Lung microvascular endothelial cell (primary cell): Measurements from ENCODE around the gene FAM163B. TPM values are rescaled to one million over a fixed set of nuclear protein-coding genes. Genes with fewer than 3 reads are reported as not detected.

ENCODE experiments used
- DNase-seq, 2 donors: peaks; one replicate each; pipeline versions ENCODE4 v3.0.0 to v3.0.0-alpha.2; 2010; ENCODE audit warnings: low read depth in 2 of 2
- total RNA-seq: library from RNA; depleted of rRNA; stranded (reverse); fragments of >200 nt; gene quantifications from 2 replicates; pipeline ENCODE4 v1.2.1, GENCODE V29; 2014

FAM163B gene
- total RNA-seq, 1 donor from 2014 or later: not detected

DNA sequence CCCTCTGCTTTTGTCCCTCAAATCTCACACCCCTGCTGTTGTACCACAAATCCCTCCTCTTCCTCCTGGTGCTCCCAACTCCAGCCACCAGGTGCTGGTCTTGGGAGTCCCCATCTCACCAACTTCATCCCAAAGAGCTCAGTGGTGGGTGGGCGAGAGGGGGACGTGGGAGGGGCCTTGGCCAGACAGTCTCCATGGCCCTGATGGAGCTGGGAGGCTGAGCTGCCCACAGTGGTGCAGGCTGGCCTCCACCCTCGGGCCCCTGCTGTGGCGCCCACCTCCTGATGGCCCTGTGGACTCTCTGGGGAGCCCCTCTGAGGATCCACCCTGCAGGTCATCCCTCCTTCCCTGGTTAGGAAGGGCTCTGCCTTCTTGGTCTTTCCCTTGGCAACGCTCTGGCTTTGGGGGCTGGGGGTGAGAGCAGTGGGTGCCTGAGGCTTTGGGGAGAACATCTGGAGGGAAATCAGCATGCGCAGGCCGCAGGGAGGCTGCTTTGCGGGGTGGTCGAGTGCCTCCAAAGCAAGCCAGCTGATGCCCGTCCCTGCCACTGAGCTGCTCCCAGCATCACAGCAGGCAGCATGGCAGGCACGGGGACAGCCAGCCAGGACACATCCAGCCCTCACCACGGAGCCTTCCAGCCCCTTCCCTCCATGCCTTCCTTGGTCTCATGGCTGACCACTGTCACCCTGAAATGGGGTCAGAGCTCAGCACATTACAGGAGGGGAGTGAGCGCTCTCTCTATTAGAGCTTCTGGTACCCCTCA, 7.6 kb upstream of the FAM163B start:
- DNase-seq: no peak

DNA sequence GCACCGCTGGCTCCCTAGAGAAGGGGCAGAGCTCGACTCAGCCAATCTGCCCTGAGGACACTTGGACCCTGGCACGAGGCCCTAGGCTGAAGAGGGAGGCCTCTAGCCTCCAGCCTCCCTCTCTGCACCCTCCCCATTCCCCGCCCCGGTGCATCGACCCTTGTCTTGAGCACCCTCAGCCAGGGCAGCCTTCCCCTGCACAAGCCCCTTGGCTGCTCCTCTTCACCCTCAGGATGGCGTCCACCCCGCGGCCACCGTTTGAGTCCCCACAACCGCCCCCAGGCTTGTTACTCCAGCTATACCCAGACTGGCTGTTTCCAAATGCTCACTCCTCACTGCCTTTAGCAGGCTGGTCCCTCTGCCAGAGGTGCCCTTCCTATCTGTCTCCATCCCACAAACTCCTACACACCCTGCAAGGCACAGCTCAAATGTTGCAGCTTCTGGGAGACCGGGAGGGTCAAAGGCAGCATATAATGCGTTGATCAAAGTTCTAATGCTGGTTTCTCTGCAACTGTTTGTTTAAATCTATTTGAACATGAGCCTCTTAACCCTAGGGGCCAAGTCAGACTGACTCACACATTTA, 6.5 kb upstream of the FAM163B start:
- no peak for DNase-seq

DNA sequence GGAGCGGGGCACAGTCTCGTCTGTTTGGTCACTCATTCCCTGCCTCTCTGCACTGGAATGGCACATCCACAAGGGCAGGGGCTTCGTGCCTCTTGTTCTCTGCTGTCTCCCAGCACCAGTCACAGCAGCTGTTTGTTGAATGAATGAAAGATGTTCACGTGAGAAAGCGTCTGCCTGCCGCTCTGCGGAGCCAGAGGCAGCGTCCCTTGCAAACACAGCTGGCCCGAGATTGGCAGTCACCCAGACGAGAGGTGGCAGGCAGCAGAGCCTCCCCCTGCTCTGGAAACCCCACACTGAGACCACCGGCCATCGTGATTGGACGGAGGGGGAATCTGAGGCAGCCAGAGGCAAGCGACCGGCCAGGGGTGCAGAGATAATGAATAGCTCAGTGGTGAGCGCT, 6.0 kb upstream of the FAM163B start:
- no peak for DNase-seq

DNA sequence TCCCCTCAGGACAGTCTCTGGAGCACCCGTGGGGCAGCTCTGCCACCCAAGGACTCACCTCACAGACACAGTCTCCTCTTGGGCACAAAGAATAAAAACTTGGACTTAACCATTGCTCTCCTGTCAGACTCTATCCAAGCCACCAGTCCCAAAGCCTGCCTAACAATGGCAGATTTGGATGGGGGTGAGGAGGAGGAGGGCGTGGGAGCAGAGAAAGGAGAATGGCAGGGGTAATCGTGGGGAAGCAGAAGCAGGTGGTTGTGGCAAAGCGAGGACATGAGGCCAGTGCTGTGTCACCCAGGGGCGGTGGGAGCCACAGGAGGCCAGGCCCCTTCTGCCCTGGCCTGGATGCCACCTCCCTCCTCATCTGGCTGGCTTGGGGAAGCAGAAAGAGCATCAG, 5.5 kb upstream of the FAM163B start:
- no peak for DNase-seq

DNA sequence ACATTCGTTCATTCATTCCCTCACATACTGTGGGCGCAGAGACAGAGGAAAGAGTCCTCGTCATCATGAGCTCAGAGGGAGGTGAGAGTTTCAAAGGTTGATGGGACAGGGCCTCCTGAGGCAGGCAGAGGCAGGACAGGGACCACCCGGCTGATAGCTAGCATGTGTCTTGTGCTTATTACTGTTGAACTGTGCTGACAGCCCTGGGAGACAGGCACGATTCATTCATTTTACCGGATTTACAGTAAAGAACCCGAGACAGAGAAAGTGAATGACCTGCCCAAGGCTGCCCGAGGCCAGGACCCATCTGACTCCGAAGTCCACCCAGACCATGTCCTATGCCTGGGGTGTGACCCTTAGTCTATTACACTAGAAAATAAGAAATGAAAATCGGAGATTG, 4.9 kb upstream of the FAM163B start:
- DNase-seq: no peak

DNA sequence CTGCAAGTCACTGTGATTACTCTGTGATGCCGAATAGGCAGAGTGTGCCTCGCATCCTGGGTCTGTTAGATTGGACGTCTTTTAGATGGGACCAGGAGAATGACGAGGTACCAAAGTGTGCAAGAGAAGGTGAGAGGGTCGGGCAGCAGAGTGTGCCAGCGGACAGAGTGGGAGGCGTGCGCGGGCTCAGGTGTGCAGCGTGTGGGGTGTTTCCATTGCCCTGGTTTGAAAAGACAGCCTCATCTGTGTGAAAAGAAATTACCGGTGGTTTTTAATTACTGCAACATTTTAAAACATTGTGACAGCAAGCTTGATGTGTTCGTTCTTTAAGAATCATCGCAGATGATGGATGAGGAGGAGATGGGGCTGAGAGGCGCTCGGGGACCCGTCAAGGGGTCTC, 4.2 kb upstream of the FAM163B start:
- DNase-seq: no peak

DNA sequence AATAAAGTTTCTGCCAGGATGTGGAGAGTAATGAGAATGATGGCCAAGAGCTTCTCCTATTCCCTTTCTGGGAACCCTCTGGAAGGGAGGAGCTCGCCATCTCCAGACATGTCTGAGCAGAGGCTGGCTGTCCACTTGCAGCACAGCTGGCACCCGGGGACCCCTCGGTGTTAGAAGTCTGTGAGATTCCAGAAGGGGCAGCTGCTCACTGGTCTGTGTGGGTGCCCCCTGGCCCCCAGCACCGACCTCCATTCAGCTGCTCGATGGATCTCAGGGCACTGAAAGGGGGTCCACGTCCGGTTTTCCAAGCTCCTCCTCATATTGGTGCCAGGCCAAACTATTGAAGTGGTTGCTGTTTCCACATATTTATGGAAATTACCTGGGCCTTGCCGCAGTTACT, 3.6 kb upstream of the FAM163B start:
- DNase-seq: no peak

DNA sequence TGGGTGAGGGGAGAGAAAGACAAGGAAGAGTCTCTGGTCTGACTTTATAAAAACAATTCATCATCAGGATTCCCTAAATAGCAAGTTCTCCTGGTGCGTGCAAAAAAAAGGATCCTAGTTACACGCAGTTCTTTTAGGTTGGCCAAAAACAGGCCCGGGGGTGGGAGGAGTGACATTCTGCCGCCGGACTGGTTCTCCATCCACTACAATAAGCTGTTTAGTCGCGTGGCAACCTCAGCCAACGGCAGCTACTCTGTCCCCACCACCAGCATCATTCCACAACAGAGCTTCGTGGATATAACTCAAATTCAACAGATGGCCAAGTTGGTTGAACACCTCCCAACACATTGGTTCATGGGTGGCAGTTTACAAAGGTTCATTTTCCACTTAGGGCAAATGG, 2.9 kb upstream of the FAM163B start:
- DNase-seq: no peak

DNA sequence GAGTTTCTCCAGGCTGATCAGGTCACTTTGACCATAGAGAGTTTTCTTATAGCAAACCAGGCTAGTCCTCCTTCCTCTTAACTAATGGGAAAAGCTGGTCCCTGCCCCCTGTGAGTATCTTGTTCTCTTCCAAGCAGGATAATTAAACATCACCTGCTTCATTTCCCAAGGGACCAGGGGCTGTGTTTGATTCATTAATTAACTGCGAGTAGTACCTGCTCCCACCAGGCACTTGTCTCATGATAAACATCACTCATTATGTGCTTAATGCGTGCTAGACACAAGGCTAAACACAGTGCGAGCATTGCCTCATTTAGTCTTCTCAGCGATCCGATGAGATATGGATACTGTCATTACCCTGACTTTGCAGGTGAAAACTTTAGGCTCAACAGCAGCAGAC, 1.7 kb upstream of the FAM163B start:
- no peak for DNase-seq

DNA sequence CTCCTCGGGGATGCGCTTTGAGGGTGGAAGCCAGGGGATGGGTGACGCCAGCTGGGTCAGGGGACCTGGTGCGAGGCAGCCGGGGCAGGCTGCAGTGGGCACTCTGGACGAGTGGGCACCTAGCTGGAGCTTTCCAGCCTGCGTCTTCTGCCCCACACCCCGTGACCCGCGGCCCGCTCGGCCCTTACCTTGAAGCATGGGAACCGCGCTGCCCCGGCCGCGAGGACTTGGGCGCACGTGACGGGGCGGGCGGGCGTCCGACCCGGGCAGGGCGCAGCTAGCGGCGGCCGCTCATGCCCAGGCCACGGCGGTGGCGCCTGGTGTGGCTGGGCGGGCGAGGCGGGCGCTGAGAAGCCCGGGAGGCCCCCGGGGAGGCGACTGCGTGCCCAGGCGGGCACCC, 300 bp downstream of the FAM163B start:
- DNase-seq: no peak

DNA sequence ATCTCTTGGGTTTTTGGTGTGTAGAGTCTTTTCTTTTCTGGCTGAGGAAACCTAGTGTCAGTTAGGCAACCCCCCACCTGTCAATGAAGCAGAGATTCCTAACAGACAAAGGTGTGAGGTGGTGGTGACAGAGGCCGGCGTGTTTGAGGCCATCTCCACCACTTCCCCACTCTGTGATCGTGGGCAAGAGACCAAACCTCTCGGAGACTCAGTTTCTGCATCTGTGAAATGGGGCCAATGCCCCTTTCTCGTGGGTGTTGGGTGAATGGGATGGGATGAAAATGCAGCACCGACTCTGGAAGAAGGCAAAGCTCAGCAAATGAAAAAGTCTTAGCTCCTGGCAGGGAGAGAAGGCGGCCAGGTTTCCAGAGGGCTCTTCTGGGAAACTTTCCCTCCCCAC, 807 bp downstream of the FAM163B start:
- DNase-seq: no peak

DNA sequence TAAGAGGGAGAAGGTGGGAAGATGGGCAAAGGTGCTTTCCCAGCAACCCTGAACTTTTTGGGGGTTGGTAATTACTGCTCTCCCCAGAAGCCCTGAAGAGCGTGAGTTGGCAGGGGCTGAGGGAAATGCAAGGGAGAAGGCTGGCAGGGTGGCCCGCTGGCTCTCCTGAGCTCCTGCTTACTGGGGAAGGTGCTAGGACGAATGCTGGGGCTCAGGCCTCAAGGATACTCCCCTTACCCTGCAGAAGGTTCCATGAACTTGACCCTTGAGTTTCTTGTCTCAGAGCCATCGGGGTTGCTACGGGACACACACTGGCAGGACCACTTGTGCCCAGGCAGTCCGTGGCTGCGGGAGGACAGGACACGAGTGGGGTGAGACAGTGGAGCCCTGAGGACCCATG, 1.2 kb downstream of the FAM163B start:
- DNase-seq: no peak

DNA sequence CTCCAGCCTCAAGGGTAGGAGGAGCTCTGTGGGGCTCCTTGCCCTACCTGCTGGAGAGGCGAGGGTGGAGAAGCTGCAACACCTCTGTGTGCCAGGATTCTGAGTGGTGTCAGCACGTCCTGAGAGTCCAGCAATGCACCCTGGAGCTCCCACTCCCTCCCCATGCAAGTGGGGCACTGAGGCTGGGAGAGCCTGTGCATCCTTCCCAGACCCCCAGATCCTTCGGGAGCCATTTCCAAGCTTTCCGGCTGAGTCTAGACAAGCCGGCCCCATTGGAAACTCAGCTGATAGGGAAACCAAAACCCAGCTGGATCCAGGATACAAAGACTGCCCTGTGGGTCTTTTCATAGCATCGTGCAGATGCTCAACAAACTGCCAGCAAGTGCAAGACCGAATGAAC, 1.8 kb downstream of the FAM163B start:
- DNase-seq: no peak

DNA sequence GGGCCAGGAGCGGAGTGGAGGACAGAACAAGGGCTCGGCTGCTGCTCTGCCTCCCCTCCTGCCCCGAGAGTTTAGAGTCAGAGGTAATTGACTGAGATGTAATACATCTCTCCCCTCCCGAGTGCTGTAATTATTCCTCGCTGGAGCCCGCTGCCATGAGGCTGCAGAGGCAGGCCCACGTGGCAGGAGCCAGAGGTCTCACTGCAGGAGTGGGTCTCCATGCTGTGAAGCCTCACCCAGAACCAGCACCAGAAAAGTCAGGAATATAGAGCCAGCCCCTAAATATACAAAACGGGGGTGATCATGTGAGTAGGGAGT, 2.5 kb downstream of the FAM163B start:
- DNase-seq: no peak

DNA sequence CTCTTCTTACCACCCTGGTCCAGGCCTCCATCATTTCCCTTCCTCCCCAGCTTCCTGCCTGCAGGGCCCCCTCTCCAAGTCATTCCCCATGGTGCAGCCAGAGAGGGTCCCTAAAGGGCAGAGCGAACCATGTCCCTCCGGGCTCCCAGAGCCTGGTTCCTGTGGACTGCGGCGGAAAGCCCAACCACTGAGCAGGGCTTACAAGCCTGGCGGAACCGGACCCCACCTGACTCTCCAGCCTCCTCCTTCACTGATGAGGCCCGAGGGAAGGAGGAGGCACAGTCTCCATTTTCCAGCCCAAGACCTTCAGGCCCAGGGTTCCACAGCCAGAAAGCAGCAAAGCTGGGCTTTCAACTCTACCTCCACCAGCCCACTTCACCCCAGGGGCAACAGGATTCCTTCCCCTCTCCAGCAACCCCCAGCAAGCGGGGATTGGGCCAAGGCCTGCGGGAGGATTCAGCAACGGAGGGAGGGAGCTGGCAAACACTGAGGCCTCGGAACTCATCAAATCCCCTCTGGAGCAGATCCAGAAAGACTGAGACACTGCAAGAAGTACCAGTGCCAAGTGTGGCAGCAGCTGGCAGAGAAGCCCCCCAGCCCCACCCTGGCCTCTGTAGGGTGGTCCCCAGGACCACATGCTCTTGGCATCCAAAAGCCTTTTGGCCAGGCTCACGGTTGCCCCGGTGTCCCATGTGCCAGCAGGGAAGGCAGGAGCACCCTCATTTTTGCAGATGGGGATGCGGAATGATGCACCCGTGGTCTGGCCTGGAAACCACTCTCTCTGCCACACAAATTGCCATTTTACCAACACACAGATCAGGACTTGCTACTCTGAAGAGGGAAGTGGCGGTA, 3.1 kb downstream of the FAM163B start:
- DNase-seq: no peak

DNA sequence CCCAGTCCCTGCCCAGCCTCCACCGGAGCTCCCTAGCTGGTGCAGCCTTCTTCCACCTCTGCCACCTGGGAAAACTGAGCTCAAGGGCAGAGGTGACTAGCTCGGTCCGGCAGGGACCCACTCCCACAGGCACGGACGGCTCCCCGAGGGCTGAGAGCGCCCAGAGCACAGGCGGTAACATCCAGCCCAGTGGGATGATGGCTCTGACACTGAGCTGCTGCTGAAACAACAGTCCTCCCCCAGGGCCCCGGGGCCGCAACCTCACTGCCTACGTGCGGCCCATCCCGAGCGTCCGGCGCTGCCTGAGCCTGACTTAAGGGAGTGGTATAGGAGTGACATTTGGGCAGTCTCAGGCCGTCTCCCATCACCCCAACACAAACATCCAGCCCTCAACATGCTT, 3.7 kb downstream of the FAM163B start:
- DNase-seq: no peak

DNA sequence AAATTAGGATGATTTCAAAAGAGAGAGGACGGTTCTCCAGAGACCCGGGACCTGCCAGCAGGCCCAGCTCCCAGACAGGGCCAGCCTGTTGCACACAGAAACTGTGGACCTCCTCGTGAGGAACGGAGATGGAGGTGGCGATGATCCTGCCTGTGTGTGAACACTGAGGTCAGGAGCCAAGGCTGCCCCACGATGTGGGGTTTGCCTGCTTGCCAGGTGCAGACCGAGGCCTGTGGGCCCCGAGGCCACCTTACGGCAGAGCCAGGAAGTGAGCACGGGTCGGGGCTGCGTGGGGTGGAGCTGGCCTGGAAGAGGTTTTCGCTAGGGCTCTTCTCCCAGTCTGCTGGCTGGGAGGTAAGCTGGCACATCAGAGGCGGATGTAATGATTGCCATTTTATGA, 4.3 kb downstream of the FAM163B start:
- DNase-seq: no peak

DNA sequence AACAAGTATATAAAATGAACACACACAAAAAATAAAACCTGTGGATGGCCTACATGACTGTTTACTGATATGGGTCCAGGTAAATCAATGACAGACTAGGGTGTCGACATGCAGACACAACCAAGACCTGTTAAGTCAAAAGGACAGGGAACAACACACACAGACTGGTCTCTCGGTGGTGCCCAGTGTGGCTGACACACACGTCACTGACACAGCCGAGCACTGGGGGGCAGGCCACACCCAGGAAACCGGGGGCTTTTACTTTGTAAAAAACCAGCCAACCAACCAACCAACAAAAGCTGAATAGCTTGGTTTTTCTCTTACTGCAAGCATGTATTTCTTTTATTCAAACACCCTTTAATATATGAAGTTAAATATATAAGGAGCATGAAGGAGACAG, 5.0 kb downstream of the FAM163B start:
- DNase-seq: no peak

DNA sequence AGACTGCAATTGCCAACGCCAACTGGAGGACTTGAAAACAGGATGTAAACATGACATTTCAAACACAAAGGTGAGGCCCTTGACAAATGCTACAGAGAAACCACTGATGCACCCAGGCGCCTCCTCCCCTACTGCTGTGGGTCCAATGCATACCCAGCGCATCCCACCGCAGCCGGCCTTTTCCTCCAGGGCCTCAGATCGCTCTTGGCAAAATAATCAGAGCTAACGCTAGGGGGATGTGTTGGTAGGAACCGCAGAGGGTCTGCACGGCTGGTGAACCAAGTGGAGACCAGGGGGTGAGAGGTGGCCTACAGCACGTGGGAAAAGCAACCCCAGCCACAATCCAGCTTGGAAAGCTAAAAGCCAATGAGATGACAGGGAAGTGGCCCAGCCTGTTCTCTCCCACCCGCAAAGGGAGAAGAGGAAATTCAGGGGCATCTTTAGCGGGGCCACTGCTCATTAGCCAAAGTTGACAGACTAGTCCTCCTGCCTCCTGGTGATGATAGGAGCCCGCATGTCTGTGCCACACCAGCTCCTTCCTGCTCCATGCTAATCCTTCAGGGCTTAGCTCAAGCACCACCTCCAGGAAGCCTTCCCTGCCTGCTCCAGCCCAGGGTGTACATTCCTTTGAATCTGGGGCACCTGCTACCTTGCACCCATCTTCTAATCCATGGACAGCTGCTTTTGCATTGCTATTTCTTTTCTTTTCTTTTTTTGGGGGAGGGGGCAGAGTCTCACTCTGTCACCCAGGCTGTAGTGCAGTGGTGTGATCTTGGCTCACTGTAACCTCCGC, 5.9 kb downstream of the FAM163B start:
- DNase-seq: no peak

DNA sequence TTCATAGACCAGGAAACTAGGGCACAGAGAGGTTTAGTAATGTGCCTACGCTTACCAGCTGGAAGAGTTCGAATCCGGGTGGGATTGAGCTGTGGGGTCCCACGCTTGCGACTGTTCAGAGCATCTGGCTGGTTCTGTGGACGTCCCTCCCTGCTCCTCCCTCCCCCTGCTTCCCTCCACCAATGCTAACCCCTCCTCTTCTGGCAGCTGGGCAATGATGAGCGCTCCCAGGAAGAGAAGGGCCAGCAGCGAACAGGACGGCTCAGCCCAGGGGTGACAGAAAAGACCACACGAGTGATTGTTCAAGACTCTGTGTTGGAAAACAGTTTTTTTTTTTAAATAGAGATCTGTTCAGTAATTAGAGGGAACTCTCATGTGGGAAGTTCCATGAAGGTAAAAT, 6.9 kb downstream of the FAM163B start:
- no peak for DNase-seq

DNA sequence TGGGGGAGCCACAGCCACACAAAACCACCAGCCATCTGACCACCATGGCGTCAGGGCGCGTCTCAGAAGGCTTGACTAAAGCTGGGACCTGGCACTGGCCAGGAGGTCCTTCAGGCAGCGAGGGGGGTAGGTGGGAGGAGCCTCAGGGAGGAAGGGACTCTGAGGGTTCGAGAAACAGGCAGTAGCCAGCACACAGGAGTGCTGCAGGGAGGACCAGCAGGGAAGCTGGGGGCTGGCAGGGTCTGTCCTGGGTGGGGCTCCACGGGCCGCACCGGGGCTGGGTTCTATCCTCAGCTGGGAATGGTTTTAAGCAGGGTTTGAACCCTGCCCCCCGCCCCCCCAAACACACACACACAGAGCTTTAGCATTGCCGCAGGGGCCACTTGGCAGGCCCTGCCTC, 7.4 kb downstream of the FAM163B start:
- no peak for DNase-seq

DNA sequence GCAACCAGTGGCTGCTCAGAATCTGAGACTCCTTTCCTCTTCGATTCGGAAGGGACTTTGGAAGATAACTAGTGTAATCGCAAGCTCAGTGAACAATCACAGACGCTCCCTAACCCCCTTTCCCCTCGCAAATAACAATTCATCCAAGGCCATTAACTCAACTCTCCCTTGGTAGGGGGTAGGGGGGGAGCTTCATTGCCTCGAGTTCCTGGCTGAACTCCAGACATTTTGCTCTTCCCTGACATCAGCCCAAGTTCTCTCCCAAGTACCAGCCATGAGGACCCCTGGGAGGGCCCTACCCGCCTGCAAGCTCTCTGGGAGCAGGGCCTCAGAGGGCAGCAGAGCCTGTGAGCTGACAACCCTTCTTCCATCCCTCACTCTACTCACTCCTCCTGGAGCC, 8.4 kb downstream of the FAM163B start:
- DNase-seq: no peak
